Activated CD4-positive, alpha-beta T cell treated with anti-CD3 and anti-CD28 coated beads, Interleukin-2, Interleukin-6, amounts not matched to agents 100 ng/mL and 50 ng/mL, durations not matched to agents 16 hours and 8 hours (primary cell): ENCODE results near the gene MAN2B2.
A peak's percentile ranks its signal among the peaks of the same experiment; 100 is the strongest.

Source experiments
- DNase-seq: peaks from one replicate; pipeline ENCODE4 v3.0.0-alpha.2; 2020

The MAN2B2 gene

GRCh38 chr4:6546681-6547447, 28.1 kb upstream of the MAN2B2 start:
- DNase-seq, result peak; percentile 55

- peak; percentile 19 for DNase-seq
These were observed 26.6 kb upstream of the MAN2B2 start for GRCh38 chr4:6548201-6548881.

- DNase-seq, result no peak
These were observed 26.1 kb upstream of the MAN2B2 start for GRCh38 chr4:6548882-6549230.

DNA sequence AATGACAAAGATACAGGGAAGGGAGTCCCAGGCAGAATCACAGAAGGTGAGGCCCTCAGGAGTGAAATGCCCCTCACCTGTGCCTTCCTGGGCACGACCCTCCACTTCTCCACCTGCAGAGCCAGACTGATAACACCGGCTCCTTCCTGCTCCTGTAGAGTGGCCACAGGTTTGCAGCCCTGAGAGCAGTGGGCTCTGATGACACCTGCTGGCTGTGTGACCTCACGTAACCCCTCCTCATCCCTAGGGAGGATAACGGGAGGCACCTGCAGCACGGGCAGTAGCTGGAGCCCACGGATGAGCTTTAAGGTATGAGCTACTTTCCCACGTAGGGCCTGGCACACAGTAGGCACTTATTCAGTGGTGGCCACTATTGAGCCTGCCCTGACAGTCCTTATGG, 25.5 kb upstream of the MAN2B2 start:
- no peak for DNase-seq

- DNase-seq, result no peak
These were observed 24.9 kb upstream of the MAN2B2 start for GRCh38 chr4:6549890-6550620.

GRCh38 chr4:6550821-6551220, 24.2 kb upstream of the MAN2B2 start:
- DNase-seq, result no peak

- DNase-seq, result no peak
These were observed 23.3 kb upstream of the MAN2B2 start for GRCh38 chr4:6551660-6552059.

- DNase-seq, result no peak
These were observed 19.5 kb upstream of the MAN2B2 start for GRCh38 chr4:6555519-6555918.

DNA sequence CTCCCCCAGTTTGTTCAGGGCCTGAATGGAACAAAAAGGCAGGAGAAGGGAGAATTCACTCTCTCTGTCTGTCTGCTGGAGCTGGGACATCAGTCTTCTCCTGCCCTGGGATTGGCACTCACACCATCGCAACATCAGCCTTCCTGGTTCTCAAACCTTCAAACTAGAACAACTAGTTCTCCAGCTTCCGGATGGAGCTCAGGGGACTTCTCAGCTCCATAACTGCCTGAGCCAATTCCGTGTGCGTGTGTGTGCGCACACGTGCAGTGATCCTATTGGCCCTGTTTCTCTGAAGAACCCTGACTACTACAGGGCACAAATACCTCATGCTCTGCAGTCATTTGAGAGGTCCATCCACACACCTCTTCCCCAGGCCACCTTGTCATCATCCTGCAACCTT, 18.7 kb upstream of the MAN2B2 start:
- DNase-seq, result no peak

- DNase-seq, result no peak
These were observed 17.8 kb upstream of the MAN2B2 start for GRCh38 chr4:6557185-6557584.

DNA sequence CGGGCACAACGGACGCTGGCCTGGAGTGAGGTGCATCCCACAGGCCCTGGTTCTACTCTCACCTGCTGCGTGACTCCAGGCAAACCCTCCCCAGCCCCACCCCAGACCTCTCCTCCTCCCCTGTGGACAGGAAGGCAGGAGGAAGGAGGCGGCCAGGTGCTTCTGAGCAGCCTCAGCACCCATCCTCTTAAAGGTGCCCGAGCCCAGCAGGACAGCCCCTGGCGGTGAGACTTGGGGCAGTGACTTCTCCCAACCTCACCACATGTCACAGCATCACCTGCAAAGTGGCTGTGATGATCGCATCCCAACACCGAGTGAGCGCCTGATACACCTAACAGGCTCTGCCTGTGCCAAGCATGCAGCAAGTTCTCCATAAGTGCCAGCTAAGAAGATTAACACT, 17.1 kb upstream of the MAN2B2 start:
- DNase-seq, result no peak

DNA sequence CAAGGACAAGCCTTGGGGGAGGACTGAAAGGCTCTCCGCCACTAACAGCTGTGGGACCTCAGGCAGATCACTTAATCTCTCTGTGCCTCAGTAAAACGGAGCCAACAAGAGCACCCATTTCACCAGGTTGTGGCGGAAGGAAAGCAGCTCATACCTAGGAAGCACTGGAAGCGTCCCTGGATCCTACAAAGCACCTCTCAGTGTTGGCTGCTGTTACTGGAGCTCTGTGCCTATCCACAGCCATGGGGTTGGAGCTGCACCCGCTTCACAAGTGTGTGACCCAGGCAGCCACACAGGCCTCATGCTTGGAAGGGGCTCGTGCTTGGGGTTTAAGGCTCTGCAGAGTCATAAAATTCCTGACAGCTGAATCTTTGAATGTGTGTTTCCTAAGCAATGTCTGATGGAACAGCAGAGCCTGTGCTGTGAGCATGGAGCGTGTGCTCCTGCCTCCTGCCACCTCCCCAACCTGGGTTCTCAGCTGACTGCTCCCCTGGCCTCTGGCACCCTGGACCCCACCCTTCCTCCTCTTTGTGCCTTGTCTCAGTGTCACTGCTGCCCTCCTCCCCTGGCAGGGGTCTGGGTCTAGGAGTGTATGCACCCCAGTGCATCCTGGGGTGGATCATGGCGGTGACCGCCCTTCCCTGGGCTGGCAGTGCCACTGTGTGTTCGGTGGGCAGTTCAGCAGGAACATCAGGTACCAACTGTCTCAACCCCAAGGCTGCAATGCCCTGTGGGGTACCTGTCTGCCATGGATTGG, 14.4 kb upstream of the MAN2B2 start:
- no peak for DNase-seq

GRCh38 chr4:6561173-6561516, 13.8 kb upstream of the MAN2B2 start:
- no peak for DNase-seq

GRCh38 chr4:6561706-6562371, 13.2 kb upstream of the MAN2B2 start:
- no peak for DNase-seq

GRCh38 chr4:6562931-6563901, 11.8 kb upstream of the MAN2B2 start:
- DNase-seq, result no peak

GRCh38 chr4:6563935-6564645, 10.9 kb upstream of the MAN2B2 start:
- no peak for DNase-seq

DNA sequence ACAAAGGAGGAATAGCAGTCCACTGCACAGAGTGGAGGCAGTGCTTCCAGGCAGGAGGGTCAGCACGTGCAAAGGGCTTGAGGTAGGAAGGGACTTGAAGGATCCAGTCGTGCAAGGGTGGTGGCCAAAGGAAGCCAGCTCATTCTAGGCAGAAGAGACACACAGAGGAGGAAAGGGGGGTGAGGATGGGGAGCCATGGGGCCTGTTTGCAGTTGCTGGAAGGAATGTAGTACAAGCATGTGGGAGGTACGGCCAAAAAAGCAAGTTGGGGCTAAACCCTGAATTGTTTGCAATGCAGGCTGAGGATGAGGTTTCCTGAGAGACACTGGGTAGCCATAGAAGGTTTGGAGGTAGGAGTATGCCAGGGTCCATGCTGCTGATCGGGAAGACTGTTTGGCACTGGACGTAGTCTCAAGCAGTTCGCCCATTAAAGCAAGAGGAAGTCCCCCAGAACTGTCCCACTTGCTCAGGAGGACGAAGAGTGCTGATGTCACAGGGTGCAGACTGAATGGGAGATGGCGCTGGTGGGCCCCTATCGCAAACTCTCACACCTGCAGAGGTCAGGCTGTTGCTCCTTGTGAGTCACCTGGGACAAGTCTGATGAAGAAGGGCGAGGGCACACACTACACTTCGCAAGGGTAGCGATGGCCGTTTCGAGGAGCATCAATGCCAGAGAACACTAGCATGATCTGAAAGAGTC, 9.1 kb upstream of the MAN2B2 start:
- no peak for DNase-seq

DNA sequence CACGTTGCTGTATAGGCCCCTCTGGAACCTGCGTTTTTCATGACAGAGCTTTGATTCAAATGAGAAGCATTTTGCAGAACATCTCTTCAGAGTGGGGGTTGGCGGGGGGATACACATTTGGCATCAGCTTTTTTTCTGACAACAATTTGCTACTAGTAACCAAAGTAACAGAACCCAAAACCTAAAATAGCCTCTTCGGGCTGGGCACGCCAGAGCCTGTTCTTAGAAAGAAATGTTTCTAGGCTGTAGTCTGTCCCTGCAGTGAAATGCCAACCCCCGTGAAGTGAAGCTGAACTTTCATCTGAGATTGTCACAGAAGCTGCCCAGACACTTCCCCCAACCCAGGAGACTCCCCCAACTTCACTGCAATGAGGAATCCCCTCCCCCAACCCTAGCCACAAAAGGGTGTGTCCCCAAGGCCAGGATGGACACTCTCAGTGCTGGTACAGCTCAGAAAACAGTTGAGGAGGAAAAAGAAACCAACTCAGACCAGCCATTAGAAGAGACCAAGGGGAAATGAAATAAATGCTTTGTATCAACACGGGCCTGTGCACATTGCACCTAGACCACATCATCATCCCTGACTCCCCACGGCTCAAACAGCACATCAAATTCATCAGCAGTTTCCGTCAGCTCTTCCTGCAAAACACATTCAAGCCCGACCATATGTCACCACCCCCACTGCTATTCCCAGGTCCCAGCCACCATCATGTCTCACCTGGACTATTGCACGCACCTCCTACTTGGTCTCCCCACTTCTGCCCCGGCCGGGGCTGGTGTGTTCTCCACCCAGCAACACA, 8.4 kb upstream of the MAN2B2 start:
- DNase-seq, result no peak

GRCh38 chr4:6567218-6567617, 7.8 kb upstream of the MAN2B2 start:
- DNase-seq, result no peak
